ENCODE results near the gene MPZL3. TPM values are rescaled to one million over a fixed set of nuclear protein-coding genes. Genes with fewer than 3 reads are reported as not detected.

Gene MPZL3
- total RNA-seq, 1 donor from 2014 or later = 8.5 TPM

- no peak for FAIRE-seq
- no peak overlapping the region for H3K9ac ChIP-seq (ENCODE audit: low read length)
- no peaks in the 10 kb centered on the region for H3K36me3 ChIP-seq (ENCODE audit: insufficient read depth, low read length)
Observed at GRCh38 chr11:118236170-118236569, 16.0 kb downstream of the MPZL3 start.

DNA sequence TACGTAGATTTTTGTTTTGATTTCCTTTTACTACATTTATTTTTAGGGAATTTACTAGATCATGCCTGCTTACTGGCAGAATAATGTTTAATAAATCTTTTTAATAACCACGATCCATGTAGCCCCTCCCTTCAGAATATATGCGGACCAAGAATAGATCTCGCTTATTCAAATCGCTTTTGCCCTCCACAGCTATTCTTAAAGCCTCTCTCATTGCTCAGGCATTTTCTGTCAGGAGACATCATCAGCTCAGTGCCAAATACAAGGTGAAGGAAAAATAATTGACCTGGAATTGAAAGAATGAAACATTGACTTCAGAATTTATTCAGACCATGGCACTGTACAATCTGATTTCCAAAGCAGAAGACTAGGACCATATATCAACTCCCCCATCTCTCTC is 17.3 kb downstream of the MPZL3 start:
- TF ChIP-seq, protein P1, sequence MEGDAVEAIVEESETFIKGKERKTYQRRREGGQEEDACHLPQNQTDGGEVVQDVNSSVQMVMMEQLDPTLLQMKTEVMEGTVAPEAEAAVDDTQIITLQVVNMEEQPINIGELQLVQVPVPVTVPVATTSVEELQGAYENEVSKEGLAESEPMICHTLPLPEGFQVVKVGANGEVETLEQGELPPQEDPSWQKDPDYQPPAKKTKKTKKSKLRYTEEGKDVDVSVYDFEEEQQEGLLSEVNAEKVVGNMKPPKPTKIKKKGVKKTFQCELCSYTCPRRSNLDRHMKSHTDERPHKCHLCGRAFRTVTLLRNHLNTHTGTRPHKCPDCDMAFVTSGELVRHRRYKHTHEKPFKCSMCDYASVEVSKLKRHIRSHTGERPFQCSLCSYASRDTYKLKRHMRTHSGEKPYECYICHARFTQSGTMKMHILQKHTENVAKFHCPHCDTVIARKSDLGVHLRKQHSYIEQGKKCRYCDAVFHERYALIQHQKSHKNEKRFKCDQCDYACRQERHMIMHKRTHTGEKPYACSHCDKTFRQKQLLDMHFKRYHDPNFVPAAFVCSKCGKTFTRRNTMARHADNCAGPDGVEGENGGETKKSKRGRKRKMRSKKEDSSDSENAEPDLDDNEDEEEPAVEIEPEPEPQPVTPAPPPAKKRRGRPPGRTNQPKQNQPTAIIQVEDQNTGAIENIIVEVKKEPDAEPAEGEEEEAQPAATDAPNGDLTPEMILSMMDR (IDR thresholded peaks at IDR 0.05; ENCODE audit: insufficient read depth, low read depth, low read length) = no peak
- DNase-seq (ENCODE audit: low read depth) = no peak
- Histone ChIP-seq H4K20me1 (ENCODE audit: insufficient read depth, low read length) (no peaks in the 10 kb centered on the region), H3K9me3 (ENCODE audit: insufficient read depth, low read depth, low read length) (no peaks in the 10 kb centered on the region), H3K4me3 (ENCODE audit: insufficient read depth, low read depth, low read length) (no peak overlapping the region), H3K27ac (ENCODE audit: low read depth, low read length) (no peak overlapping the region), H3K4me2 (ENCODE audit: low read length) (no peak overlapping the region), H3K9ac (ENCODE audit: low read length) (no peak overlapping the region), H3K27me3 (ENCODE audit: insufficient read depth, low read length) (peaks cover 5% of the 10 kb centered on the region), H3K79me2 (ENCODE audit: insufficient read depth, low read length) (no peaks in the 10 kb centered on the region), H3K36me3 (ENCODE audit: insufficient read depth, low read length) (no peaks in the 10 kb centered on the region), H3K4me1 (ENCODE audit: insufficient read depth, low read length) (no peaks in the 10 kb centered on the region), H2AFZ (ENCODE audit: low read depth, low read length) (no peak overlapping the region)
- Mint-ChIP-seq H3K27ac (ENCODE audit: unreplicated experiment) (no peak overlapping the region), H3K36me3 (ENCODE audit: low read depth, unreplicated experiment) (no peaks in the 10 kb centered on the region), H3K4me1 (ENCODE audit: low read depth, unreplicated experiment) (peaks cover 4% of the 10 kb centered on the region), H3K9me3 (ENCODE audit: unreplicated experiment) (no peaks in the 10 kb centered on the region), H3K27me3 (ENCODE audit: low read depth, unreplicated experiment) (no peaks in the 10 kb centered on the region), H3K4me3 (ENCODE audit: unreplicated experiment) (no peak overlapping the region)
- FAIRE-seq = no peak

More at GRCh38 chr11:118236170-118236569, 16.0 kb downstream of the MPZL3 start:
- Histone ChIP-seq H4K20me1 (ENCODE audit: insufficient read depth, low read length) (no peaks in the 10 kb centered on the region), H3K27me3 (ENCODE audit: insufficient read depth, low read length) (peaks cover 5% of the 10 kb centered on the region), H3K4me3 (ENCODE audit: insufficient read depth, low read depth, low read length) (no peak overlapping the region), H3K4me2 (ENCODE audit: low read length) (no peak overlapping the region), H3K27ac (ENCODE audit: low read depth, low read length) (no peak overlapping the region), H3K9me3 (ENCODE audit: insufficient read depth, low read depth, low read length) (no peaks in the 10 kb centered on the region), H3K79me2 (ENCODE audit: insufficient read depth, low read length) (no peaks in the 10 kb centered on the region), H2AFZ (ENCODE audit: low read depth, low read length) (no peak overlapping the region), H3K4me1 (ENCODE audit: insufficient read depth, low read length) (no peaks in the 10 kb centered on the region)
- no peaks in the 10 kb centered on the region for H3K9me3 Mint-ChIP-seq (ENCODE audit: unreplicated experiment)
- no peak for DNase-seq (ENCODE audit: low read depth)
- TF ChIP-seq, protein P1 (IDR thresholded peaks at IDR 0.05; ENCODE audit: insufficient read depth, low read depth, low read length) = no peak
- no peak for TF ChIP-seq EZH2 (IDR thresholded peaks at IDR 0.05; ENCODE audit: insufficient read depth, low read length)
- H3K4me1 Mint-ChIP-seq (ENCODE audit: low read depth, unreplicated experiment) = peaks cover 4% of the 10 kb centered on the region
- no peak overlapping the region for H3K27ac Mint-ChIP-seq (ENCODE audit: unreplicated experiment)
- no peaks in the 10 kb centered on the region for H3K36me3 Mint-ChIP-seq (ENCODE audit: low read depth, unreplicated experiment)
- no peak overlapping the region for H3K4me3 Mint-ChIP-seq (ENCODE audit: unreplicated experiment)
- H3K27me3 Mint-ChIP-seq (ENCODE audit: low read depth, unreplicated experiment) = no peaks in the 10 kb centered on the region

DNA sequence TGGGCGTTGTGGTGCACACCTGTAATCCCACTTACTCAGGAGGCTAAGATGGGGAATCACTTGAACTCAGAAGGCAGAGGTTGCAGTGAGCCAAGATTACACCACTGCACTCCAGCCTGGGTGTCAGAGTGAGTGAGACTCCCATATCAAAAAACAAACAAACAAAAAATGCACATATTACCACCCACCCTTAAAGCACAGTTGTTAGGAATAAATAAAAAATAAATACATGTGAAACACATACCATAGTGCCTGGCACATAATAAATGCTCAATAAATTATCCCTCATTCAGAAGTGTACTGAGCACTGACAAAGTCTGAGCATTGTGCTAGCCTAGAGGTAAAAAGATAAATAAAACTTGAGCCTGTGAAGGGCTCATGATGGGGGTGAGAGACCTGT is 18.3 kb downstream of the MPZL3 start:
- H3K4me3 ChIP-seq (ENCODE audit: insufficient read depth, low read depth, low read length) = no peak overlapping the region
- no peak overlapping the region for H2AFZ ChIP-seq (ENCODE audit: low read depth, low read length)
- Mint-ChIP-seq H3K9me3 (ENCODE audit: unreplicated experiment) (no peaks in the 10 kb centered on the region), H3K4me1 (ENCODE audit: low read depth, unreplicated experiment) (peaks cover 2% of the 10 kb centered on the region), H3K27ac (ENCODE audit: unreplicated experiment) (no peak overlapping the region), H3K27me3 (ENCODE audit: low read depth, unreplicated experiment) (no peaks in the 10 kb centered on the region), H3K4me3 (ENCODE audit: unreplicated experiment) (no peak overlapping the region), H3K36me3 (ENCODE audit: low read depth, unreplicated experiment) (no peaks in the 10 kb centered on the region)
- H3K9me3 ChIP-seq (ENCODE audit: insufficient read depth, low read depth, low read length) = no peaks in the 10 kb centered on the region
- FAIRE-seq (no peak), DNase-seq (ENCODE audit: low read depth) (no peak)
- no peaks in the 10 kb centered on the region for H3K36me3 ChIP-seq (ENCODE audit: insufficient read depth, low read length)
- H4K20me1 ChIP-seq (ENCODE audit: insufficient read depth, low read length) = no peaks in the 10 kb centered on the region
- TF ChIP-seq EZH2 (IDR thresholded peaks at IDR 0.05; ENCODE audit: insufficient read depth, low read length) = no peak
- TF ChIP-seq, protein P1 (IDR thresholded peaks at IDR 0.05; ENCODE audit: insufficient read depth, low read depth, low read length) = no peak
- peaks cover 3% of the 10 kb centered on the region for H3K27me3 ChIP-seq (ENCODE audit: insufficient read depth, low read length)
- no peaks in the 10 kb centered on the region for H3K79me2 ChIP-seq (ENCODE audit: insufficient read depth, low read length)
- H3K4me2 ChIP-seq (ENCODE audit: low read length) = no peak overlapping the region
- no peak overlapping the region for H3K27ac ChIP-seq (ENCODE audit: low read depth, low read length)
- H3K9ac ChIP-seq (ENCODE audit: low read length) = no peak overlapping the region
- H3K4me1 ChIP-seq (ENCODE audit: insufficient read depth, low read length) = no peaks in the 10 kb centered on the region

Data from astrocyte (in vitro differentiated cells and primary cell).